CD14-positive monocyte (primary cell): ENCODE data around the gene LRRC28. TPM values are rescaled to one million over a fixed set of nuclear protein-coding genes. Genes with fewer than 3 reads are reported as not detected.

Experiments used
- DNase-seq, 3 donors: peaks; one replicate each; pipeline ENCODE4 v3.0.0-alpha.2; 2011 to 2022
- H2AFZ ChIP-seq: 2 replicates; pipeline ENCODE4 v1.6.0; 2012; ENCODE audit warnings: mild to moderate bottlenecking, low read depth, low read length, inconsistent platforms; ENCODE audit not compliant: insufficient read depth, poor library complexity, severe bottlenecking
- H3K27ac ChIP-seq, 2 donors: 1 replicate in 1 of 2; 2 replicates in 1 of 2; pipeline ENCODE4 v1.5.1; 2012 to 2013; ENCODE audit warnings: low read length in 2 of 2, control low read depth in 1 of 2, inconsistent platforms in 1 of 2, low read depth in 1 of 2, mild to moderate bottlenecking in 1 of 2
- H3K27me3 ChIP-seq, 2 donors: one replicate each; pipeline versions ENCODE4 v1.6.0 to v1.6.1; 2011 to 2013; ENCODE audit warnings: low read length in 2 of 2; ENCODE audit not compliant: control insufficient read depth in 2 of 2, insufficient read depth in 2 of 2
- H3K36me3 ChIP-seq, 2 donors: replicated peaks in 1 of 2; 1 replicate in 1 of 2; 2 replicates in 1 of 2; pipeline versions ENCODE4 v1.5.1 to v1.6.1; 2012 to 2013; ENCODE audit warnings: low read length in 2 of 2, control low read depth in 1 of 2, inconsistent platforms in 1 of 2, mild to moderate bottlenecking in 1 of 2; ENCODE audit not compliant: insufficient read depth in 2 of 2, control insufficient read depth in 1 of 2
- H3K4me1 ChIP-seq, 2 donors: 1 replicate in 1 of 2; 2 replicates in 1 of 2; pipeline versions ENCODE4 v1.5.1 to v1.6.1; 2012 to 2013; ENCODE audit warnings: low read length in 2 of 2, control low read depth in 1 of 2, inconsistent platforms in 1 of 2, mild to moderate bottlenecking in 1 of 2, moderate library complexity in 1 of 2; ENCODE audit not compliant: insufficient read depth in 2 of 2, control insufficient read depth in 1 of 2
- H3K4me2 ChIP-seq: replicated peaks from 2 replicates; pipeline ENCODE3; 2012; ENCODE audit warnings: low read length, moderate library complexity, mild to moderate bottlenecking; ENCODE audit not compliant: poor library complexity, severe bottlenecking; ENCODE audit errors: extremely low read depth
- H3K4me3 ChIP-seq, 3 experiments: fragments of 200-600 bp in 1 of 3; sonication (generic) in 1 of 3; replicated peaks in 1 of 3; 1 replicate in 2 of 3; 2 replicates in 1 of 3; pipeline ENCODE4 v1.5.1; 2011 to 2013; ENCODE audit warnings: low read length in 3 of 3, mild to moderate bottlenecking in 3 of 3, control low read depth in 2 of 3, low read depth in 2 of 3, inconsistent platforms in 1 of 3, moderate library complexity in 1 of 3
- H3K79me2 ChIP-seq: 2 replicates; pipeline ENCODE4 v1.6.0; 2012; ENCODE audit warnings: mild to moderate bottlenecking, control low read depth, inconsistent platforms, low read length, moderate library complexity; ENCODE audit not compliant: insufficient read depth
- H3K9ac ChIP-seq: 2 replicates; pipeline ENCODE4 v1.6.0; 2017; ENCODE audit warnings: low read length, mild to moderate bottlenecking; ENCODE audit not compliant: insufficient read depth, poor library complexity, severe bottlenecking
- H3K9me3 ChIP-seq, 2 donors: replicated peaks in 1 of 2; 1 replicate in 1 of 2; 2 replicates in 1 of 2; pipeline versions ENCODE4 v1.5.1 to v1.6.1; 2012 to 2013; ENCODE audit warnings: low read length in 2 of 2, control low read depth in 1 of 2; ENCODE audit not compliant: control insufficient read depth in 1 of 2, insufficient read depth in 1 of 2
- H4K20me1 ChIP-seq: 2 replicates; pipeline ENCODE4 v1.6.0; 2012; ENCODE audit warnings: mild to moderate bottlenecking, low read length, control low read depth, moderate library complexity; ENCODE audit not compliant: insufficient read depth
- H3K27ac Mint-ChIP-seq, 7 donors: one replicate each; pipeline ENCODE4 v1.8.0; 2020; ENCODE audit warnings: mild to moderate bottlenecking in 7 of 7, mixed read lengths in 7 of 7, moderate library complexity in 6 of 7, inconsistent platforms in 2 of 7
- H3K27me3 Mint-ChIP-seq, 3 donors: one replicate each; pipeline ENCODE4 v1.8.0; 2021 to 2022; ENCODE audit warnings: low read depth in 3 of 3, mild to moderate bottlenecking in 3 of 3, mixed read lengths in 3 of 3, moderate library complexity in 3 of 3, inconsistent platforms in 1 of 3
- H3K36me3 Mint-ChIP-seq, 2 donors: one replicate each; pipeline ENCODE4 v1.8.0; 2020; ENCODE audit warnings: mixed read lengths in 2 of 2, inconsistent platforms in 1 of 2, mild to moderate bottlenecking in 1 of 2
- H3K4me1 Mint-ChIP-seq: one replicate; pipeline ENCODE4 v1.8.0; 2020; ENCODE audit warnings: mild to moderate bottlenecking, mixed read lengths
- H3K4me3 Mint-ChIP-seq, 2 donors: one replicate each; pipeline ENCODE4 v1.8.0; 2020; ENCODE audit warnings: mild to moderate bottlenecking in 2 of 2, mixed read lengths in 2 of 2, moderate library complexity in 1 of 2
- H3K9me3 Mint-ChIP-seq, 7 donors: one replicate each; pipeline ENCODE4 v1.8.0; 2020 to 2022; ENCODE audit warnings: mixed read lengths in 7 of 7, mild to moderate bottlenecking in 6 of 7, moderate library complexity in 6 of 7, inconsistent platforms in 2 of 7
- whole genome bisulfite sequencing: methylation state at CpG from one replicate; pipeline ENCODE4 v1.1.5; 2013; ENCODE audit warnings: missing lambda C conversion rate; ENCODE audit not compliant: insufficient coverage; 5-methylcytosine and 5-hydroxymethylcytosine counted together
- intact Hi-C, 2 donors: fragments of 100-400 bp; cut with micrococcal nuclease; formaldehyde crosslinking; loops; one replicate each; pipeline versions ENCODE4 v1.15.0 to v1.15.1; 2023
- polyA plus RNA-seq, 3 donors: library from polyadenylated mRNA; depleted of rRNA in 1 of 3; unstranded in 2 of 3; stranded (reverse) in 1 of 3; fragments of 300-500 nt in 2 of 3; fragments of >200 nt in 1 of 3; fragmentation: Illumina TruSeq in 2 of 3; gene quantifications; 1 replicate in 2 of 3; 2 replicates in 1 of 3; pipeline ENCODE4 v1.2.3, GENCODE V29; 2012 to 2021
- TF ChIP-seq, protein P1 (sequence below): fragments of 200-600 bp; IDR thresholded peaks from one replicate; pipeline ENCODE4 v1.8.0; 2022; ENCODE audit warnings: antibody characterized with exemption, mild to moderate bottlenecking

Gene LRRC28
- polyA plus RNA-seq, 3 donors, result 18.6 to 25.3 (median 19.8) TPM

DNA sequence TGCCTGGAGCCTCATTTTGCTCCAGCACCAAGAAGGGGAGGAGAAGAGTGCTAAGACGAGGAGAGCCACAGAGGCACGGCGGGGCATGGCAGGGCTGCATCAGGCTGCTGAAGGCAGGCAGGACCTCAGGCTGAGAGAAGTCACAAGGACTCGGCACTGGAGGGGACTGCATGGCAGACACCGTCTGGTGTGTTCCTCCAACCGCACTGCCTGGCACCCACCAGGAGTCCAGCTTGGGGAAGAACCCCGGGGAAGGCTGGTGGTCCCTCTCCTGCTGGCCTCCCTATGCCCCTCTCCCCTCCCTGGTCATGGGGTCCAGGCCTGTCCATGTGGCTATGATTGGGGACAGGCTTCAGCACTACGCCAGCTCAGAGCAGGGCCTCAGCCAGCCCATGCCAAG lies 161.3 kb downstream of the LRRC28 start:
- Histone ChIP-seq H3K4me2 (no peak overlapping the region), H3K27me3 (no peaks in the 10 kb centered on the region), H2AFZ (no peak overlapping the region), H3K4me3 (no peak overlapping the region), H3K27ac (no peak overlapping the region), H3K79me2 (no peaks in the 10 kb centered on the region), H4K20me1 (no peaks in the 10 kb centered on the region), H3K9ac (no peak overlapping the region), H3K36me3 (no peaks in the 10 kb centered on the region), H3K9me3 (no peaks in the 10 kb centered on the region), H3K4me1 (peaks cover 4 to 6% of the 10 kb centered on the region in 2 donors)
- no peak overlapping the region for H3K4me3 Mint-ChIP-seq
- H3K4me1 Mint-ChIP-seq, result peaks cover 13% of the 10 kb centered on the region
- peaks cover 0 to 3% (median 0%) of the 10 kb centered on the region in 3 donors for H3K27me3 Mint-ChIP-seq
- TF ChIP-seq, protein P1, sequence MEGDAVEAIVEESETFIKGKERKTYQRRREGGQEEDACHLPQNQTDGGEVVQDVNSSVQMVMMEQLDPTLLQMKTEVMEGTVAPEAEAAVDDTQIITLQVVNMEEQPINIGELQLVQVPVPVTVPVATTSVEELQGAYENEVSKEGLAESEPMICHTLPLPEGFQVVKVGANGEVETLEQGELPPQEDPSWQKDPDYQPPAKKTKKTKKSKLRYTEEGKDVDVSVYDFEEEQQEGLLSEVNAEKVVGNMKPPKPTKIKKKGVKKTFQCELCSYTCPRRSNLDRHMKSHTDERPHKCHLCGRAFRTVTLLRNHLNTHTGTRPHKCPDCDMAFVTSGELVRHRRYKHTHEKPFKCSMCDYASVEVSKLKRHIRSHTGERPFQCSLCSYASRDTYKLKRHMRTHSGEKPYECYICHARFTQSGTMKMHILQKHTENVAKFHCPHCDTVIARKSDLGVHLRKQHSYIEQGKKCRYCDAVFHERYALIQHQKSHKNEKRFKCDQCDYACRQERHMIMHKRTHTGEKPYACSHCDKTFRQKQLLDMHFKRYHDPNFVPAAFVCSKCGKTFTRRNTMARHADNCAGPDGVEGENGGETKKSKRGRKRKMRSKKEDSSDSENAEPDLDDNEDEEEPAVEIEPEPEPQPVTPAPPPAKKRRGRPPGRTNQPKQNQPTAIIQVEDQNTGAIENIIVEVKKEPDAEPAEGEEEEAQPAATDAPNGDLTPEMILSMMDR, result no peak
- 97% methylated on average over 8 of the region's 8 CpGs for WGBS
- intact Hi-C loops, result no loop called here
- H3K9me3 Mint-ChIP-seq, result peaks cover 0 to 1% (median 0%) of the 10 kb centered on the region in 7 donors
- no peak overlapping the region for H3K27ac Mint-ChIP-seq
- no peaks in the 10 kb centered on the region for H3K36me3 Mint-ChIP-seq
- DNase-seq, result no peak

DNA sequence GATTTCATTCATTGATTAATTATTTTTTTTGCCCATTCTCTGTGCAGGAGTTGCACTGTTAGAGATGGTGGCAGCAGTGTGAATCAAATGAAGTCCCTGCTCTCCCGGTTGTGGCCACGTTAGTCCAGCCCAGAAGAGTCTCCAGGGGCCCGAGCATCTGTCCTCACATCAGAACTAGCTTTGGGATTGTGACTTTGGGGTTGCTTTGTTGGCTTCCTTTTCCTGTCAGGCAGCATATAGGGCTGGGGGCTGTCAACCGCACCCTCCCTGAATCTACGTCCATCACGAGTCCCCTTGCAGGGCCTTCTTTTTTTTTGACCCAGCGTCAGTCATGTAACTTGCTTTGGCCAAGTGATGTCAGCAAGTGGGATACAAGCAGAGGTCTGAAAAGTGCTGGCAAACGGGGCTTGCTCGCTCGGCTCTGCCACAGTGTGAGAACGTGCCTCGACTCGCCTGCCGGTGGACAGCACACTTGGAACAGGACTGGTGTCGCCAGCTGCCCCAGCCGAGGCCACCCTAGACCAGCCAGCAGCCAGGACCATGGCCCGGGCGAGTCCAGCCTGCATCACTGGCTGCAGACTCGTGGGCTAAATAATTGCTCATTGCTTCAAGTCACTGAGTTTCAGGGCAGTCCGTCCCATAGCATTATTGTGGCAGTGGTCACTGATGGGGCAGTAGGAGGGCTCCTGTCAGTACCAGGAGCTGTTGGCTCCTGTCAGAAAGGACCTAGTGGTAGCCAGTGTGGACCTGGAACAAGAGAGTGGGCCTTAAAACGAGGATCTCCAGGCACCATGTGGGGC lies 162.9 kb downstream of the LRRC28 start:
- Histone ChIP-seq H3K9me3 (no peaks in the 10 kb centered on the region), H4K20me1 (no peaks in the 10 kb centered on the region), H3K4me2 (no peak overlapping the region), H3K4me3 (no peak overlapping the region), H3K36me3 (no peaks in the 10 kb centered on the region), H3K27me3 (no peaks in the 10 kb centered on the region), H3K27ac (no peak overlapping the region), H3K9ac (no peak overlapping the region), H3K79me2 (no peaks in the 10 kb centered on the region), H2AFZ (no peak overlapping the region), H3K4me1 (peaks cover 2 to 4% of the 10 kb centered on the region in 2 donors)
- 95% methylated on average over 17 of the region's 21 CpGs for WGBS
- intact Hi-C loops, result no loop called here
- Mint-ChIP-seq H3K27me3 (peaks cover 0 to 3% (median 1%) of the 10 kb centered on the region in 3 donors), H3K4me1 (peaks cover 8% of the 10 kb centered on the region), H3K36me3 (no peaks in the 10 kb centered on the region), H3K27ac (no peak overlapping the region), H3K4me3 (no peak overlapping the region), H3K9me3 (peaks cover 0 to 3% (median 1%) of the 10 kb centered on the region in 7 donors)
- TF ChIP-seq, protein P1, result no peak
- no peak for DNase-seq
